Kidney (tissue), 14 donors: ENCODE results near the gene OLIG3. TPM values are rescaled to one million over a fixed set of nuclear protein-coding genes. Genes with fewer than 3 reads are reported as not detected.

Experiments
- DNase-seq, 5 donors: peaks; one replicate each; pipeline ENCODE4 v3.0.0-alpha.2; 2013 to 2020
- FAIRE-seq: peaks from 2 replicates; lab custom pipeline; 2012; peaks lifted over from hg19 to GRCh38; lab: Jason Lieb, UNC
- H3K27ac ChIP-seq, 2 donors: one replicate each; pipeline ENCODE4 v1.7.0; 2013; ENCODE audit warnings: low read depth in 2 of 2, low read length in 2 of 2, inconsistent platforms in 1 of 2
- H3K27me3 ChIP-seq: one replicate; pipeline ENCODE4 v1.7.1; 2013; ENCODE audit warnings: low read length, inconsistent platforms; ENCODE audit not compliant: control insufficient read depth, insufficient read depth
- H3K36me3 ChIP-seq, 3 donors: one replicate each; pipeline versions ENCODE4 v1.7.0 to v1.7.1; 2013; ENCODE audit warnings: low read length in 3 of 3, control low read depth in 1 of 3, inconsistent platforms in 1 of 3; ENCODE audit not compliant: insufficient read depth in 3 of 3, control insufficient read depth in 2 of 3
- H3K4me1 ChIP-seq, 3 donors: one replicate each; pipeline versions ENCODE4 v1.7.0 to v1.7.1; 2013; ENCODE audit warnings: low read length in 3 of 3, inconsistent platforms in 1 of 3, low read depth in 1 of 3; ENCODE audit not compliant: control insufficient read depth in 2 of 3, insufficient read depth in 2 of 3
- H3K4me3 ChIP-seq, 3 donors: one replicate each; pipeline versions ENCODE4 v1.7.0 to v1.8.1; 2013; ENCODE audit warnings: low read length in 3 of 3, control low read depth in 1 of 3, inconsistent platforms in 1 of 3
- H3K9ac ChIP-seq, 3 donors: one replicate each; pipeline versions ENCODE4 v1.7.0 to v1.7.1; 2013; ENCODE audit warnings: low read length in 3 of 3, control low read depth in 1 of 3, inconsistent platforms in 1 of 3
- H3K9me3 ChIP-seq, 3 donors: one replicate each; pipeline versions ENCODE4 v1.7.0 to v1.7.1; 2013; ENCODE audit warnings: low read length in 3 of 3, control low read depth in 1 of 3, inconsistent platforms in 1 of 3; ENCODE audit not compliant: control insufficient read depth in 2 of 3, insufficient read depth in 1 of 3
- intact Hi-C: fragments of 100-400 bp; cut with DNase I; formaldehyde crosslinking; loops from one replicate; pipeline ENCODE4 v1.11.1; 2022
- polyA plus RNA-seq: library from polyadenylated mRNA; stranded (reverse); fragments of 350-450 nt; fragmentation: Illumina TruSeq; extraction: RNeasy Lipid Tissue Mini Kit (QIAGEN cat#74804); gene quantifications from one replicate; pipeline ENCODE4 v1.2.3, GENCODE V29; 2014; ENCODE audit warnings: low read depth, low replicate concordance; ENCODE audit not compliant: insufficient read depth
- total RNA-seq: library from RNA; stranded (reverse); fragmentation: NEBNext Ultra II Directional; extraction: Animal tissue kit (Norgen Biotek cat#: 25700); gene quantifications from one replicate; pipeline ENCODE4 v1.2.1, GENCODE V29; 2021
- TF ChIP-seq, protein P1 (sequence below): IDR thresholded peaks from 3 replicates; pipeline ENCODE4 v1.5.1; 2012; ENCODE audit warnings: mild to moderate bottlenecking, moderate library complexity, borderline replicate concordance; ENCODE audit not compliant: insufficient read depth; ENCODE audit errors: extremely low read depth
- donor health status: control.
- donor health status: control.
- donor health status: control.
- donor health status: control.
- donor health status: control.
- donor health status: DM: yes; HTN: yes; CAD: no.
- donor health status: Normal renal cell carcinoma (clear cell type).

The OLIG3 gene
- total and polyA plus RNA-seq, 2 donors from 2014 or later = not detected

DNA sequence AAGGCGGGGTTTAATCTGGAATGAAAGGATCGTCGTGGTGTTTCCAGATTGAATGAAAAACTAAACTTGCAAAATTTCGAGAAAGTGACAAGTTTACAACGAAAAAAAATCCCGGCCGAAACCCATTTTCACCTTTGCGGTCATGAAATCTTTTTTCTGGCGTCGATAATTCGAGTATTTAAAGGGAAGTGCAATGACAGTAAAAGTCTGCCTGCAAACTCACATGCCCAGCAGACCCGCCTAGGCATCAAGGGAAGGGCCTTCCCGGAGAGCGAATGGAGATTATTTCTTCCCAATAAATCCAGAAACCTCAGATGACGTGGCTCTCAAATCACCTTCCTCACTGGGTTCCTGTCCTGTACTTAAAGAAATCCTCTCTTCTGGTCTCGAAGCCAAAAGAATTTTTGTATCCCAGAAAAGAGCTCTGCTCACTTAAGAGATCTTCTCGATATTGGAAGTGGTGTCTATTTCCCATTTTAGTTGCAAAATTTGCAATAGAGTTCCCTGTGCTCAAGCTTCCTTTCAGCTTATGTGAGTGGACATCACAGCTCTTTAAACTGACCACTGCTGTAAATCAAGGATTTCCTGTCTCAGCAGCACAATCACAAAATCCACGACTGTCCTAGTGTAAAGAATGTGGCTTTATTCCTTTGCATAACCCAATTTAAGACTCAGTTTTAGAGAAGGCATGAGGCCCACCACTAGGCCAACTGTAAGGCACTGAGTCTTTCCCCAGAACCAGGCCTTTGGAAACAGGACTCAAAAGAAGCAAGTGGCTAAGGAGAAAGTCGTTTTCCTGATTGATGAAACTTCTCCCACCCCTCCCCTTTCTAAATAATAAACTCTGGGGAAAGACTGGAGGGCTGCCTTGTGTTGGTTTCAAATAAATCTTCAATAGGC, 3.9 kb downstream of the OLIG3 start:
- DNase-seq (peak in 1 of 5 donors; percentile 37), FAIRE-seq (no peak)
- Histone ChIP-seq H3K27me3 (peaks cover 91% of the 10 kb centered on the region), H3K27ac (no peak overlapping the region), H3K9ac (no peak overlapping the region), H3K4me1 (peaks cover 0 to 2% (median 0%) of the 10 kb centered on the region in 3 donors), H3K4me3 (no peak overlapping the region), H3K36me3 (no peaks in the 10 kb centered on the region), H3K9me3 (no peaks in the 10 kb centered on the region)
- intact Hi-C loops = no loop called here
- TF ChIP-seq, protein P1, sequence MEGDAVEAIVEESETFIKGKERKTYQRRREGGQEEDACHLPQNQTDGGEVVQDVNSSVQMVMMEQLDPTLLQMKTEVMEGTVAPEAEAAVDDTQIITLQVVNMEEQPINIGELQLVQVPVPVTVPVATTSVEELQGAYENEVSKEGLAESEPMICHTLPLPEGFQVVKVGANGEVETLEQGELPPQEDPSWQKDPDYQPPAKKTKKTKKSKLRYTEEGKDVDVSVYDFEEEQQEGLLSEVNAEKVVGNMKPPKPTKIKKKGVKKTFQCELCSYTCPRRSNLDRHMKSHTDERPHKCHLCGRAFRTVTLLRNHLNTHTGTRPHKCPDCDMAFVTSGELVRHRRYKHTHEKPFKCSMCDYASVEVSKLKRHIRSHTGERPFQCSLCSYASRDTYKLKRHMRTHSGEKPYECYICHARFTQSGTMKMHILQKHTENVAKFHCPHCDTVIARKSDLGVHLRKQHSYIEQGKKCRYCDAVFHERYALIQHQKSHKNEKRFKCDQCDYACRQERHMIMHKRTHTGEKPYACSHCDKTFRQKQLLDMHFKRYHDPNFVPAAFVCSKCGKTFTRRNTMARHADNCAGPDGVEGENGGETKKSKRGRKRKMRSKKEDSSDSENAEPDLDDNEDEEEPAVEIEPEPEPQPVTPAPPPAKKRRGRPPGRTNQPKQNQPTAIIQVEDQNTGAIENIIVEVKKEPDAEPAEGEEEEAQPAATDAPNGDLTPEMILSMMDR = no peak

DNA sequence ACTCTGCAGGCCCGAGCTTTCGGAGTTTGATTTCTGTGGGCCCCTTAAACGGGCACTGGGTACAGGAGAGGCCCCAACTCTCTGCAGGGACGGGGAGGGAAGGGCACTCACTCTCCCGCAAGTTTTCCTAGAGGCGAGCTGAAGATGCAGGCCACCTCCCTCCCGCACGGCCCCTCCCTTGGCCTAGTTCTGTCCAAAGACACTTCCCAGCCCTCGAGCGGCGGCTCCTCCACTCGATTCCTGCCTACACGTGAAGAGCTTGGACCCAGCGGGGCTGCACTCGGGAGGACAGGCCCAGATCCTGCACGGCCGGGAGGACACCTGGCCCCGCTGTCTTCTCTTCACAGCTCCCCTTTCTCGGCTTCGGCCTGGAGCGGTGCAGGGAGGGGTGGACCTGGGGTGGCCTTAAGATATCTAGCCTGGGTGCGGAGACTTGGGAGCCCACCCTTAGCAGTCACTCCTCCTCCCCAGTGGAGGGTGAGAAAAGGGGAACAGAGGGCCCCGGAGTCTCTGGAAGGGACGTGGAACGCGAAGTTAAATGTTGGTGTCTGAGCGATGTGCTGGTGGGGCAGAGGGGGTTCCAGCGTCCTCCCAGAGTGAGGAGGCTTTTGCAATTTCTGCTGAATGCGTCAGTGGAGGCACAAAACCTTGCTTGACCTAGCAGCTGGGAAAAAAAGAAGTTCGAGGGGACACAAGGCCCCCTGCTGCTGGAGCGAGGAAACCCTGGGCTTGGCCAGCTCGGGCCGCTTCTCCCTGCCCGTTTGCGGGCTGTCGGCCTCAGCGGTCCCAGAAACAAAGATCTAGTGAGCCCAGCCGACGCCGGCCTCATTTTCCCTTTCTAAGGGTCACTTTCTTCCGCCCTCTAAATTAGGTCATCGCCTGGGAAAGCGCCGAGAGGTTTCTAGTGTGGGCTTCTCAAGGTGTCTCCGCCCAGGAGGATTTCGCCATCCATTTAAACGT, 4.9 kb downstream of the OLIG3 start:
- no peak for FAIRE-seq
- Histone ChIP-seq H3K9ac (no peak overlapping the region), H3K36me3 (no peaks in the 10 kb centered on the region), H3K27me3 (peaks cover 85% of the 10 kb centered on the region), H3K4me3 (no peak overlapping the region), H3K4me1 (peaks cover 0 to 2% (median 0%) of the 10 kb centered on the region in 3 donors), H3K27ac (no peak overlapping the region), H3K9me3 (no peaks in the 10 kb centered on the region)
- TF ChIP-seq, protein P1 = no peak
- intact Hi-C loops = no loop called here
- DNase-seq = peak in 4 of 5 donors; percentile 57 to 72 (median 60)

DNA sequence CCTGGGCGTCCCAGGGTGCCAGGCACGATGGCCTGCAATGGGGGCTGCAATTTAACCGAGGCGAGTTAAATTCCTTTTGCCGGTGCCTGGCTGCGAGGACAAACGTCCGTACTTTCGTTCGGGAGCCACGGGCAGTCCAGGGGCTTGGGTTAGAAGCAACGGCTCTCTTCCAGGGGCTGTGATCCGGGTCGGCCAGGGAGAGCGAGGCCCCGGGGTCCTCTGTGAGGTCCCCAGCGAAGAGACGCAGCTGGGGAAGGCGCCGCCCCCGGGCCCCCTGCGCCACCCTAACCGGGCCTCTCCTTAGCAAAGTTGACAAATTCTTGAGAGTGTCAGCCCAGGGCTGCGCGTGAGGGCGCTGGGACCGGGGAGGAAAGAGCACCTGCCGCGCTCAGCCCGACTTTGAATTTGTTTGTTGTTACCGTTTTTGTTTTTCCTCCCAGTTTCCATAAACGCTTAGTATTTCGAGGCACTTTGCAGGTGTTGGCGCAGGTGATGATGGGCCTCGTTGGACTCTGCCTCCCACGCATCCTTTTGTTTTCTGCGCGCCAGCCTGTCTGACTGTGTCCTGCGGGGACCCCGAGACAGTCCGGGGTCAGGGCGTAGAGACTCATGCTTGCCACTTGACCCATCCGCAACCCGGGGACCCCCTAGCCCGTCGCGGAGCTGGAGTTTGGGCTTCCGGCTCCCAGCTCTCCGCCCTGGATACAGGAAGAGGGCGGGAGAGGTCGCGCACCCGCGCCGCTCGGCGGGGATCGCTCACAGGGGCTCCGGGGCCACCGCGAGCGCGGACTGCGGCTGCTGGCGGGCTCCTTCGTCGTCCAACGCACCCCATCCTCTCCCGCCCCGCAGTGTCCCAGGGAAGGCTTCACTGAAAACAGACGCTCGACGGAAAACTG, 5.8 kb downstream of the OLIG3 start:
- no peak overlapping the region for H3K9ac ChIP-seq
- DNase-seq (peak in 4 of 5 donors; percentile 39 to 56 (median 52)), FAIRE-seq (no peak)
- H3K9me3 ChIP-seq = no peaks in the 10 kb centered on the region
- H3K27ac ChIP-seq = no peak overlapping the region
- H3K4me3 ChIP-seq = no peak overlapping the region
- intact Hi-C loops = no loop called here
- H3K36me3 ChIP-seq = no peaks in the 10 kb centered on the region
- H3K27me3 ChIP-seq = peaks cover 79% of the 10 kb centered on the region
- no peaks in the 10 kb centered on the region for H3K4me1 ChIP-seq
- TF ChIP-seq, protein P1 = no peak
